NK-92 (cell line): ENCODE results near the gene FRYL.
"Not testable (repeated sequence)": the region's sequence is repeated elsewhere in the genome, so short reads cannot be mapped to it uniquely, and the experiment has no call there.

Source experiments
- DNase-seq: peaks from one replicate; lab custom pipeline; 2025; ENCODE audit not compliant: unreplicated experiment; lab: John Stamatoyannopoulos, UW

The FRYL gene

DNA sequence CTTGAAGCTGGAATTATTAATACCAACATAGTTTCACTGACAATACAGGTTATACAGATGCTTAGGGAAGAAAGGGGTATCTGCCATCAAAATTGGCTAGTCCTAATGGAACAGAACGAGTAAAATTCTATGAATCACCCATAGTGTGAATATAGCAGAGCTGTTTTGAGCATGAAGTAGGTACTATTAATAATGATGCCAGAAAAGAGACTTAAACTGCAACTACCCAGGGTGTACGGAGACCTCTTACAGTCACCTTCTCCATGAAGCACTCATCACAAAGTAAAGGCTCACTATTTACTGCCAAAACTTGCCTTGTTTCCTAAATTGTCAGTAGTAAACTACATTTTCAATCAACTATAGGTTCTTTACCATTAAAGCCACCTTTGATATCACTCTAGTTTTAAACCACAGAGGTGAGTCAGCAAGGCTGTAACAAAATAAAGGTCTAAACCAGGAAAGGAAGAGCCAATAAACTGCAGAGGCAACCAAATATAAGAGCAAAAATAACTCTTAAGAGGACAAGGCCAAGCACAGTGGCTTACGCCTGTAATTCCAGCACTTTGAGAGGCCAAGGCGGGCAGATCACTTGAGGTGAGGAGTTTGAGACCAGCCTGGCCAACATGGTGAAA lies 114.4 kb downstream of the FRYL start:
- no peak for DNase-seq

GRCh38 chr4:48664938-48665337 lies 115.1 kb downstream of the FRYL start:
- no peak for DNase-seq

GRCh38 chr4:48661391-48661790 lies 118.7 kb downstream of the FRYL start:
- DNase-seq, result no peak

DNA sequence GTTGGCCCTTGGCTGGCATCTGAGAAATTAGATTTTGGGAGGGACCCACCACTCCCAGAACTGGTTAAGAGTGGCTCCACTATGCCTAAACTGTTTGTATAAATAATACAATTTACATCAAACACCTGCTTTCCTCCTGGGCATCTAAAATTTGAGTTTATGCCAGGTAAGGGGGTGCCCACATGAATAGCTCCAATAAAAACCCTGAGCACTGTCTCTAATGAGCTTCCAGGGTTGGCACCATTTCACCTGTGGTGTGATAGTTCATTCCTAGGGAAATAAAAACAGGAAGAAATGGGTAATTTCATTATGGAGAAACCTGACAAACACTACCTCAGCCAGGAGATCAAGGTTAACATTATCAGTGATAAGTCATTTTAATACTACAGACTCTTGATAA lies 119.7 kb downstream of the FRYL start:
- DNase-seq, result no peak

DNA sequence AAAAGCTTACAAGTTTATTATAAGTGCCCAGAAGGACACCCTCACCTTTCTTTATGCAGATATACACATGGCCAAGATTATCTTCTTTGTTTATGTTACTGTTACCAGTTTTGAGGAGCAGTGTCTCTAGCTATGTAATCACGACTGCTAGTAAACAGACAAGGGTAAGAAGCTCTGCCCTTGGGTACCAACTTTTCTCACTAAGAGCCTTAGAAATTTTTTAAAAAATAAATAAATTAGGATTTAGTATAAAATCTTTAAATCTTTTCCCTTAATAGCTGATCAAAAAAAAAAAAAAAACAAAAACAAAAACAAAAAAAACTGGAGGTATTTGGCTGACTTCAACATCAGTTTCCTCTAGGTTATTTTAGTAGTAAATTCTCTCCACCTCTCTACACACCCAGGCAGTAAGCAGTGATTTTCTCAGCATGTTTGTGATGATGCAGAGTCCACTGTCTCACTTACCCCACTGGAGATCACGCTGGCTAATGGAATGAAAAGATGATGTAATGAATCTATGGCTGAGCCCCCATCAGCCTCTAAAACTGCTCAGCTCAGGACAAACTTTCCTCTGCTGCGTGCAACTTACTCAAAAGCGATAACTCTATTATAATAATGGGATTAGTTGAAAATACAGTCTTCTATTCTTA lies 125.9 kb downstream of the FRYL start:
- DNase-seq, result no peak

- DNase-seq, result no peak
Measured at GRCh38 chr4:48653217-48654014, 126.7 kb downstream of the FRYL start.

- no peak for DNase-seq
Measured at GRCh38 chr4:48651914-48652313, 128.2 kb downstream of the FRYL start.

- no peak for DNase-seq
Measured at GRCh38 chr4:48649505-48649904, 130.6 kb downstream of the FRYL start.

DNA sequence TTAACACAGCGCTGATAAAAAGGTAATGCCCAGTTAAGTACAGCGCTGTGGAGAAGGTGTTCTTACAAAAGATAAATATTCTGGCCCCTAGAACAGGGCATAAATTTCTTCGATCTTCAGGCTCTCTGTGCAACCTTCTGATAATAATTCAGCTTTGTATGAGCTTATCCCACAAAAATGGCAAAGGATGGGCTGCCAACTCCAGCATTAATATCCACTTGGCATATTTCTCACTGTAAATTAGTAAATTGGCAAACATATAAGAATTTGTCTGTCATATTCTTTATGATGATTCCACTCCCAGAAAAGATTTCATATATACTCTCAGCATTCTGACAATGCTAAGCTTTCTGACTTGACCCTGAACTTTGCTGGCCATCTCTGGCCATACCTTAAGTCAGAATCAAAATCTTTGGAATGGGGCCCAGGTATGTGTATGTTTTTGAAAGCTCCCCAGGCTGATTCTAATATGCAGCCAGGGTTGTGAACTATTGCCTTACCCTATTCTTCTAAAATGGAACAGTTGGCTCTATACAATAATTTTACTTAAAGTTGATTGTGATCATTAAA lies 134.8 kb downstream of the FRYL start:
- no peak for DNase-seq

DNA sequence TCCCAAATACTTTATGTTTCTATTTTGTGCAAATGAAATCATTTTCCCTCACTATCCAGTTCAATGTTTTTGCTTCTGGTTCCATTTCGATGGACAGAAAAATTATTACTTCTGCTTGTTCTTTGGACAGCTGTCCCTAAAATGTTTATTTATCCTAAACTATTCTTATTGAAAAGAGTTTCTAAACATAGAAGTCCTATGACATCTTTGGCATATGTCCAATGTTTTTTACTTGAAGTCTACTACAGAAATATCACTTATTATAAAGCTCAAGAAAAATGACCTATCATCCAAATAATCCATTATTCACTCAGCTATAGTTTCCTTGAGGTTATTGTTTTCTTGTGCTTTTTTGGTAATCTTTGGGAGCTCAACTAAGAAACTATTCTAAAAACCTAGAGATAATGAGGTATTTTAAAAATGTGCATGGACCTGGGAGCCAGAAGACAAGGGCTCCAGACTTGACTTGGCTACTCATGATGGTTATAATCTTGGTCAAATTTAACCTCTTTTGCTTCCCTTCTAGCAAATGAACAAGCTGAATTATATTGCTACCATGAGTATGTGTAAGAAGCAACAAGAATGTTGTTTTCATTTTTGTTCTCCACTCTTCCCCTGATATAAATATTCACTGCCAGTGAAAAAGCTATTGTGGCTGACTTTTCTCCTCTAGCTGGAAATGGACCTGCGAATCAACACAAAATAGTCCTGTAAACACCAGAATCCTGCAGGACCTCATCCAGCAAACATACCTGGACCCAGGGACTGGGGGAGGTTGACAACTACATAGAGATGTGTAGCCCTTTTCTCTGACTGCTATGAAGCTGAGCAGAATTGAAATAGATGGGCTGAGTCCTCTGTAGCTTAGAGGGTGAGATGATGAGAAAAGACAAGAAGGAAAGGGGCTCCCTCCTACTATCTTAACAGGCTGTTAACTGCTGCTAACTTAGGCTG lies 137.4 kb downstream of the FRYL start:
- DNase-seq, result no peak

DNA sequence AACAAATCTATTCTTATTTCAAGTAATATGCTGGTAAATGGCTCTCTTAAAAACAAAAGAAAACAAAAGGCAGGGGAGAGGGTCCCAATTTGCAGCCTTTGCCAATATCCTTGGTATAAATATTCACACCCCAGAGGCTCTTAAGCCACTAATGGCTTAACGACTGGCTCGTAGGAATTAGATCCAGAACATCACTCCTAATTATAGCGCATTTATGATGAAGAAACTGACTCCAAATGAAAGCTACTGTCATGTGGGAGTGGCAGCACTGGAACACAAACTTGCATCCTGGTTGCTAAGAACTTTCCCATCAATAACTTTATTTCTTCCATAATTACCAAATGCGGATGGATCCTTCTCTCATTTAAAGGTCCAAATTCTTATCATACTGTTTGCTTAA lies 138.7 kb downstream of the FRYL start:
- DNase-seq, result no peak

- no peak for DNase-seq
Measured at GRCh38 chr4:48640699-48641098, 139.4 kb downstream of the FRYL start.

- DNase-seq, result no peak
Measured at GRCh38 chr4:48640225-48640624, 139.9 kb downstream of the FRYL start.

- no peak for DNase-seq
Measured at GRCh38 chr4:48639807-48640206, 140.3 kb downstream of the FRYL start.

DNA sequence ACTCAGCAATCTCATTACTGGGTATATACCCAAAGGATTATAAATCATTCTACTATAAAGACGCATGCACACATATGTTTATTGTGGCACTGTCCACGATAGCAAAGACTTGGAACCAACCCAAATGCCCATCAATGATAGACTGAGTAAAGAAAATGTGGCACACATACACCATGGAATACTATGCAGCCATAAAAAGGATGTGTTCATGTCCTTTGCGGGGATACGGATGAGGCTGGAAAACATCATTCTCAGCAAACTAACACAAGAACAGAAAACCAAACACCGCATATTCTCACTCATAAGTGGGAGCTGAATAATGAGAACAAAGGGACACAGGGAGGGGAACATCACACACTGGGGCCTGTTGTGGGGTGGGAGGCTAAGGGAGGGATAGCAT lies 141.5 kb downstream of the FRYL start:
- not testable (repeated sequence) for DNase-seq

GRCh38 chr4:48636911-48637310 lies 143.2 kb downstream of the FRYL start:
- DNase-seq, result no peak

GRCh38 chr4:48635980-48636379 lies 144.1 kb downstream of the FRYL start:
- DNase-seq, result no peak

- DNase-seq, result no peak
Measured at GRCh38 chr4:48635310-48635709, 144.8 kb downstream of the FRYL start.

GRCh38 chr4:48634688-48635308 lies 145.3 kb downstream of the FRYL start:
- DNase-seq, result no peak

DNA sequence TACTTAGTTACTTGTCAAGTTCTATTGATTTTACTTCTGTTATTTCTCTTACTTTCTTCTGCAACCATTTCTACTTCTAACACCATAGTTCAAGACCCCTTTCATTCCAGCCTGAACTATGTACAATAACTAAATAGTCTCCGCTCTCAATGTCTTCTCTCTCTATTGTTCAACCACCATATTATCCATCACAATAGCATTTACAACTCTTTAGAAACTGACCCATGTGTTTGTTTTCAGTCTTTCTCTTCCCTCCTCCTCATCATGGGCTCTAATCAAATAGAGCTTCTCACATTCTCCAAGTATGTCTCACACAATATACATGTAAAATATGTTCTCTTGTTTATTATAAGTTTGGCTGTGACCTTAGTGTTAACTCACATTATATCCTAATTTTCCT lies 146.4 kb downstream of the FRYL start:
- DNase-seq, result no peak
